Calu3 (cell line): ENCODE measurements around the gene KRTAP10-6. TPM values are rescaled to one million over a fixed set of nuclear protein-coding genes. Genes with fewer than 3 reads are reported as not detected.
"Not testable (repeated sequence)": the region's sequence is repeated elsewhere in the genome, so short reads cannot be mapped to it uniquely, and the experiment has no call there.

Source experiments
- BruUV-seq: library from RNA; stranded (reverse); fragments of 400-500 nt; replicated peaks from 2 replicates; lab custom pipeline; 2021; lab: Mats Ljungman, UMichigan
- CTCF ChIA-PET: fragments of 300-600 bp; sonication (Branson Sonifier 250); formaldehyde crosslinking; loops from one replicate; lab custom pipeline; 2022; ENCODE audit warnings: antibody characterized with exemption; lab: Charles Lee
- DNase-seq: peaks from one replicate; pipeline ENCODE4 v3.0.0; 2022
- H3K27ac Mint-ChIP-seq: one replicate; pipeline ENCODE4 v1.8.0; 2022; ENCODE audit warnings: mixed read lengths; ENCODE audit not compliant: unreplicated experiment
- H3K27me3 Mint-ChIP-seq: one replicate; pipeline ENCODE4 v1.8.0; 2022; ENCODE audit warnings: mixed read lengths; ENCODE audit not compliant: unreplicated experiment
- H3K36me3 Mint-ChIP-seq: one replicate; pipeline ENCODE4 v1.8.0; 2022; ENCODE audit warnings: mild to moderate bottlenecking, moderate library complexity, mixed read lengths; ENCODE audit not compliant: insufficient read depth, unreplicated experiment
- H3K4me1 Mint-ChIP-seq: one replicate; pipeline ENCODE4 v1.8.0; 2022; ENCODE audit warnings: mild to moderate bottlenecking, low read depth, mixed read lengths; ENCODE audit not compliant: unreplicated experiment
- H3K4me3 Mint-ChIP-seq: one replicate; pipeline ENCODE4 v1.8.0; 2022; ENCODE audit warnings: mild to moderate bottlenecking, low read depth, moderate library complexity, mixed read lengths; ENCODE audit not compliant: unreplicated experiment
- H3K9me3 Mint-ChIP-seq: one replicate; pipeline ENCODE4 v1.8.0; 2022; ENCODE audit warnings: low read depth, mixed read lengths; ENCODE audit not compliant: unreplicated experiment
- intact Hi-C: fragments of 100-400 bp; cut with micrococcal nuclease; formaldehyde crosslinking; loops from one replicate; pipeline ENCODE4 v1.10.0; 2022; ENCODE audit not compliant: unreplicated experiment
- total RNA-seq: library from RNA; stranded (reverse); gene quantifications from 2 replicates; pipeline ENCODE4 v1.2.3, GENCODE V29; 2022
- TF ChIP-seq, protein P1 (sequence below): fragments of 200-600 bp; IDR thresholded peaks from one replicate; pipeline ENCODE4 v1.8.0; 2022; ENCODE audit warnings: antibody characterized with exemption; ENCODE audit not compliant: unreplicated experiment

The KRTAP10-6 gene
- total RNA-seq, 1 experiment from 2014 or later = not detected

DNA sequence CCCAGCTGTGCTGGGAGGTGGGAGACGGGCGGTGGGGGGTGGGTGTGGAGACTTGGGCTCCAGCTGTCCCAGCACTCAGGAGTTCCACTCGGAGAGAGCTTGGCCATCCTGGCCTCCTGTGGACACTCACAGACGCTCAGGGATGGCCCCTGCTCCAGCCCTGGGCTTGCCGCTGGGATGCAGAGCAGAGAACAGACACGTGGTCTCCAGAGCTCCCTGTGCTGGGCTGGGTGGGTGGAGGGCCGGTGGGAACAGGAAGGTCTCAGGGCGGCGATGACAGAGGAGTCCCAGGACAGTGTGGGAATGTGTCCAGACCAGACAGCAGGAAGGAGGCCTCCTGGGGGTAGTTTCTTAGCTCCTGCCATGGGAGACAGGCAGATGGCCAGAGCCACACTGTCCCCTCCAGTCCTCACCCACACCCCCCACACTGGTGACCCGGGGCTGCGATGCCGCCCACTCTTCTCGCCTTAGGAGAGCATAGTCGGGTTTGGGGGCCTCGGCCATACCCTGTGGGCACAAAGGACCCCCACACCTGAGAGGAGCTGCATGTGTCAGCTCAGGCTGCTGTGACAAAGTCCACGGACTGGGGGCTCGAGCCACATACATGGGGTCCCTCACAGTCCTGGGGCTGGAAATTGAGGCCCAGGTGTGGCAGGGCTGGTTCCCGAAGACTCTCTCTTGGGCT, 36.5 kb upstream of the KRTAP10-6 start:
- H3K4me3 Mint-ChIP-seq = no peak overlapping the region
- peaks cover 72% of the 10 kb centered on the region for H3K27me3 Mint-ChIP-seq
- no peaks in the 10 kb centered on the region for H3K4me1 Mint-ChIP-seq
- H3K9me3 Mint-ChIP-seq = peaks cover 21% of the 10 kb centered on the region
- intact Hi-C loops = no loop called here
- no peak for DNase-seq
- CTCF ChIA-PET = interaction anchor here (1.1 kb wide), 1 partner anchor 16 kb away, joined by 3 read pairs; no protein-coding TSS in a partner anchor
- TF ChIP-seq, protein P1, sequence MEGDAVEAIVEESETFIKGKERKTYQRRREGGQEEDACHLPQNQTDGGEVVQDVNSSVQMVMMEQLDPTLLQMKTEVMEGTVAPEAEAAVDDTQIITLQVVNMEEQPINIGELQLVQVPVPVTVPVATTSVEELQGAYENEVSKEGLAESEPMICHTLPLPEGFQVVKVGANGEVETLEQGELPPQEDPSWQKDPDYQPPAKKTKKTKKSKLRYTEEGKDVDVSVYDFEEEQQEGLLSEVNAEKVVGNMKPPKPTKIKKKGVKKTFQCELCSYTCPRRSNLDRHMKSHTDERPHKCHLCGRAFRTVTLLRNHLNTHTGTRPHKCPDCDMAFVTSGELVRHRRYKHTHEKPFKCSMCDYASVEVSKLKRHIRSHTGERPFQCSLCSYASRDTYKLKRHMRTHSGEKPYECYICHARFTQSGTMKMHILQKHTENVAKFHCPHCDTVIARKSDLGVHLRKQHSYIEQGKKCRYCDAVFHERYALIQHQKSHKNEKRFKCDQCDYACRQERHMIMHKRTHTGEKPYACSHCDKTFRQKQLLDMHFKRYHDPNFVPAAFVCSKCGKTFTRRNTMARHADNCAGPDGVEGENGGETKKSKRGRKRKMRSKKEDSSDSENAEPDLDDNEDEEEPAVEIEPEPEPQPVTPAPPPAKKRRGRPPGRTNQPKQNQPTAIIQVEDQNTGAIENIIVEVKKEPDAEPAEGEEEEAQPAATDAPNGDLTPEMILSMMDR = no peak
- BruUV-seq = no TSS peak
- no peak overlapping the region for H3K27ac Mint-ChIP-seq
- no peaks in the 10 kb centered on the region for H3K36me3 Mint-ChIP-seq

DNA sequence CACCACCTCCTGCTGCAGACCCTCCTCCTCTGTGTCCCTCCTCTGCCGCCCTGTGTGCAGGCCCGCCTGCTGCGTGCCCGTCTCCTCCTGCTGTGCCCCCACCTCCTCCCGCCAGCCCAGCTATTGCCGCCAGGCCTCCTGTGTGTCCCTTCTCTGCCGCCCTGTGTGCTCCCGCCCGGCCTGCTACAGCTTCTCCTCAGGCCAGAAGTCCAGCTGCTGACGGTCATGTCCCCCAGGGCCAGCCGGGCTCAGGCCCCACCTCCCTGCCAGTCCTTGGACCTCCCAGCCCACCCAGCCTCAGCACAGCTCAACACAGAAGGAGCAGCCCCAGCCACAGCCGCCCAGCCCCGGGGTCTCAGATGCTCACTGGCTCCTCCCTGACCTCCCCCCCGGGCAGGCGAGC, 35.5 kb upstream of the KRTAP10-6 start:
- H3K36me3 Mint-ChIP-seq = not testable (repeated sequence)
- H3K9me3 Mint-ChIP-seq = peaks cover 25% of the 10 kb centered on the region

DNA sequence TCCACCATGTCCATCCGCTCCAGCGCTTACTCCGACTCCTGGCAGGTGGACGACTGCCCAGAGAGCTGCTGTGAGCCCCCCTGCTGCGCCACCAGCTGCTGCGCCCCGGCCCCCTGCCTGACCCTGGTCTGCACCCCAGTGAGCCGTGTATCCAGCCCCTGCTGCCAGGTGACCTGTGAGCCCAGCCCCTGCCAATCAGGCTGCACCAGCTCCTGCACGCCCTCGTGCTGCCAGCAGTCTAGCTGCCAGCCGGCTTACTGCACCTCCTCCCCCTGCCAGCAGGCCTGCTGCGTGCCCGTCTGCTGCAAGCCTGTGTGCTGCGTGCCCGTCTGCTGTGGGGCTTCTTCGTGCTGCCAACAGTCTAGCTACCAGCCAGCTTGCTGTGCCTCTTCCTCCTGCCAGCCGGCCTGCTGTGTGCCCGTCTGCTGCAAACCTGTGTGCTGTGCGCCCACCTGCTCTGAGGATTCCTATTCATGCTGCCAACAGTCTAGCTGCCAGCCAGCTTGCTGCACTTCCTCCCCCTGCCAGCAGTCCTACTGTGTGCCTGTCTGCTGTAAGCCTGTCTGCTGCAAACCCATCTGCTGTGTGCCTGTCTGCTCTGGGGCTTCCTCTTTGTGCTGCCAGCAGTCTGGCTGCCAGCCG, 35.0 kb upstream of the KRTAP10-6 start:
- H3K4me3 Mint-ChIP-seq, intact Hi-C loops, BruUV-seq, H3K4me1 Mint-ChIP-seq, H3K36me3 Mint-ChIP-seq, H3K27ac Mint-ChIP-seq, DNase-seq: not testable (repeated sequence)
- CTCF ChIA-PET = interaction anchor here (0.7 kb wide), 1 partner anchor 317 kb away, joined by 3 read pairs; no protein-coding TSS in a partner anchor
- Mint-ChIP-seq H3K27me3 (peaks cover 68% of the 10 kb centered on the region), H3K9me3 (peaks cover 28% of the 10 kb centered on the region)

More for the DNA sequence above, 35.5 kb upstream of the KRTAP10-6 start:
- peaks cover 71% of the 10 kb centered on the region for H3K27me3 Mint-ChIP-seq
- BruUV-seq, H3K4me3 Mint-ChIP-seq, DNase-seq, intact Hi-C loops, CTCF ChIA-PET, H3K27ac Mint-ChIP-seq, H3K4me1 Mint-ChIP-seq: not testable (repeated sequence)

DNA sequence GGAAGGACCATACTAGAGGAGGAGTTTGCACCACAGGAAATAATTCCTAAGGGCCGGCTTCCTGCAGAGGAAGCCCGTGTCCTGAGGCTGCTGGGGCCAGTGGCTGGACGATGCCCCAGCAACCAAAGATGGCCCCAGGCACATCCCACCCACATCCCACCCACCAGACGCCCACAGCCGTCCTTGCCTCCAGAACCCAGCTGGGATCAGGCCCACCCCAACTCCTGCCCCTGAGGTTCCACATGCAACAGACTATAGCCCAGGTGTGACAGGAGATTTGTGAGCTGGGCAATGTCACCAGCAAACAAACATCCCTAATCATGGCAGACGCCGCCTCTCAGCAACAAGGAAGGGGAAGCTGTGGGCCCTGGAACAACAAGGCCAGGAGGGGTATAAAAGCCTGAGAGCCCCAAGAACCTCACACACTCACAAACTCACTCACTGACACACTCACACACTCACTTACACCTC, 34.4 kb upstream of the KRTAP10-6 start, which contains the start of gene KRTAP10-9:
TSS of gene KRTAP10-9 (plus strand) at position 421 of the 471 bp plus-strand sequence. CDS start 79 bp downstream, outside the sequence.
- CTCF ChIA-PET = interaction anchor here (0.7 kb wide), 1 partner anchor 317 kb away, joined by 3 read pairs; no protein-coding TSS in a partner anchor
- peaks cover 62% of the 10 kb centered on the region for H3K27me3 Mint-ChIP-seq
- no peaks in the 10 kb centered on the region for H3K36me3 Mint-ChIP-seq
- no peak for DNase-seq
- no peak within 1 kb of the TSS for H3K27ac Mint-ChIP-seq
- TF ChIP-seq, protein P1 = no peak
- H3K9me3 Mint-ChIP-seq = peaks cover 26% of the 10 kb centered on the region
- intact Hi-C loops = no loop called here
- no TSS peak for BruUV-seq
- H3K4me3 Mint-ChIP-seq = no peak within 1 kb of the TSS
- no peaks in the 10 kb centered on the region for H3K4me1 Mint-ChIP-seq

DNA sequence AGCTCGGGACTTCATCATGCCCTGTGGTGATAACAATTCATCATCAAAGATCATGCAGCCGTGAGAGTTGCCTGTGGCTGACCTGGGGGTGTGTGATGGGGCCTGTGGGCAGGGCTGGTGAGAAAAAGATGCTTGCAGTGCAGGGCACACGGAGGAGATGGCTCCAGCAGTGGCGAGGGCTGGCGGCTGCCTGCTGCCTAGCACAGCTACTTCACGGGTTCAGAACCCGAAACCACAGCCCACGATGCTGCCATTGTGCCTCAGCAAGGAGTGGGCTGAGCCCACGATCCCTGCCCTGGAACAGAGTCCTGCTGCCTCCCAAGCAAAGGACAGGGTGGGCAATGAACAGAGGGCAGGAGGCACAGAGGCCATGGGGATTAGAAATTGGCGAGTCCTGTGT, 34.0 kb upstream of the KRTAP10-6 start:
- no peak for DNase-seq
- Mint-ChIP-seq H3K4me3 (no peak overlapping the region), H3K36me3 (no peaks in the 10 kb centered on the region), H3K27ac (no peak overlapping the region), H3K27me3 (peaks cover 58% of the 10 kb centered on the region), H3K9me3 (peaks cover 23% of the 10 kb centered on the region), H3K4me1 (no peaks in the 10 kb centered on the region)
- CTCF ChIA-PET = no interaction called here
- BruUV-seq = no TSS peak
- intact Hi-C loops = no loop called here
- TF ChIP-seq, protein P1 = no peak
